GM11168 (cell line): Measurements from ENCODE around the gene CTNND2.
"Not testable (repeated sequence)": the region's sequence is repeated elsewhere in the genome, so short reads cannot be mapped to it uniquely, and the experiment has no call there.

Experiments
- in situ Hi-C: fragments of 300-500 bp; cut with MboI; formaldehyde crosslinking; loops from one replicate; pipeline ENCODE4 v1.12.0; 2022; ENCODE audit warnings: low sequenced_read_pairs; ENCODE audit not compliant: unreplicated experiment

Gene CTNND2

GRCh38 chr5:11069041-11069440 lies 835.2 kb downstream of the CTNND2 start:
- in situ Hi-C loops, result no loop called here

- in situ Hi-C loops, result not testable (repeated sequence)
Measured at GRCh38 chr5:11065723-11066122, 838.5 kb downstream of the CTNND2 start.

GRCh38 chr5:11064763-11065450 lies 839.3 kb downstream of the CTNND2 start:
- in situ Hi-C loops, result no loop called here

GRCh38 chr5:11062397-11062796 lies 841.8 kb downstream of the CTNND2 start:
- in situ Hi-C loops, result no loop called here

GRCh38 chr5:11056560-11056959 lies 847.7 kb downstream of the CTNND2 start:
- in situ Hi-C loops, result no loop called here

GRCh38 chr5:11054014-11054413 lies 850.2 kb downstream of the CTNND2 start:
- in situ Hi-C loops, result no loop called here

- in situ Hi-C loops, result no loop called here
Measured at GRCh38 chr5:11052871-11053270, 851.4 kb downstream of the CTNND2 start.

- in situ Hi-C loops, result no loop called here
Measured at GRCh38 chr5:11050596-11051304, 853.5 kb downstream of the CTNND2 start.

GRCh38 chr5:11048760-11049159 lies 855.5 kb downstream of the CTNND2 start:
- in situ Hi-C loops, result no loop called here

GRCh38 chr5:11047625-11048024 lies 856.6 kb downstream of the CTNND2 start:
- in situ Hi-C loops, result no loop called here

GRCh38 chr5:11047030-11047429 lies 857.2 kb downstream of the CTNND2 start:
- in situ Hi-C loops, result no loop called here

- in situ Hi-C loops, result no loop called here
Measured at GRCh38 chr5:11046160-11046559, 858.1 kb downstream of the CTNND2 start.

GRCh38 chr5:11045411-11045810 lies 858.8 kb downstream of the CTNND2 start:
- in situ Hi-C loops, result no loop called here

GRCh38 chr5:11044581-11044980 lies 859.7 kb downstream of the CTNND2 start:
- in situ Hi-C loops, result no loop called here

GRCh38 chr5:11043881-11044280 lies 860.4 kb downstream of the CTNND2 start:
- in situ Hi-C loops, result no loop called here

- in situ Hi-C loops, result no loop called here
Measured at GRCh38 chr5:11040345-11040744, 863.9 kb downstream of the CTNND2 start.

- in situ Hi-C loops, result no loop called here
Measured at GRCh38 chr5:11038772-11039171, 865.5 kb downstream of the CTNND2 start.

- in situ Hi-C loops, result no loop called here
Measured at GRCh38 chr5:11037941-11038340, 866.3 kb downstream of the CTNND2 start.

GRCh38 chr5:11037080-11037479 lies 867.2 kb downstream of the CTNND2 start:
- in situ Hi-C loops, result no loop called here

- in situ Hi-C loops, result no loop called here
Measured at GRCh38 chr5:11030671-11031070, 873.6 kb downstream of the CTNND2 start.

GRCh38 chr5:11027660-11028059 lies 876.6 kb downstream of the CTNND2 start:
- in situ Hi-C loops, result no loop called here

GRCh38 chr5:11026543-11026942 lies 877.7 kb downstream of the CTNND2 start:
- in situ Hi-C loops, result no loop called here
